Measurements from ENCODE around the gene SPTBN4. TPM values are rescaled to one million over a fixed set of nuclear protein-coding genes. Genes with fewer than 3 reads are reported as not detected.

The SPTBN4 gene
- total RNA-seq, 2 experiments from 2014 or later = 1.3 to 2.3 TPM

DNA sequence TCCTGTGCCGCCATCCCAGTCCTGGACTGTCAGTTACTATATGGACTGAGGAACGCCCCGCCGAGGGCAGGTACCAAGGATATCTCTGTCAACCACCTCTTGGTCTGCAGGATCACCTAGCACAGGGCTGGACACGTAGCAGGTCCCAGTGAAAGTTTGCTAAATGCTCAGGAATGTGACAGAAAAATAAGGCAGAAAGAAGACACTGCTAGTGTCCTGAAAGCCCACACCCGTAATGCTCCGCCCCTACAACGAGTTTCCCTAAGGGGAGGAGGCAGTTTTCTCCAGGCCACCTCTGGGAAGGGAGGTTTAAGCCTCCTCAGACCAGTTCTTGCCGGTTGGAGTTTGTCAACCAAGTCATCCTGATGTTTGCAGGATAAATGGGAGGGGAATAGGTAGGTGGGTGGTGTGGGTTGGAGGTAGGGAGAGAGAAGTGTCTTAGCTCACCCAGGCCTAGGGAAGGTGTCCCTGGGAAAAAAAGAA, 21.0 kb upstream of the SPTBN4 start:
- no peak overlapping the region for H3K27ac Mint-ChIP-seq
- ChIA-PET POLR2A (interaction anchor here (0.7 kb wide), 1 partner anchor 19 kb away, joined by 3 read pairs; no protein-coding TSS in a partner anchor), CTCF (interaction anchor here (1.2 to 1.4 kb wide), 3 partner anchors 19 to 141 kb away, joined by 3 to 6 read pairs (median 4); no protein-coding TSS in a partner anchor)
- peak overlapping the region; percentile 20 for H3K4me3 Mint-ChIP-seq
- intact Hi-C loops (cut with micrococcal nuclease) = no loop called here
- ATAC-seq (no peak), DNase-seq (no peak)
- no peaks in the 10 kb centered on the region for H3K27me3 Mint-ChIP-seq
- H3K4me1 Mint-ChIP-seq (ENCODE audit: low read depth) = peaks cover 19% of the 10 kb centered on the region
- TF ChIP-seq, protein P1, sequence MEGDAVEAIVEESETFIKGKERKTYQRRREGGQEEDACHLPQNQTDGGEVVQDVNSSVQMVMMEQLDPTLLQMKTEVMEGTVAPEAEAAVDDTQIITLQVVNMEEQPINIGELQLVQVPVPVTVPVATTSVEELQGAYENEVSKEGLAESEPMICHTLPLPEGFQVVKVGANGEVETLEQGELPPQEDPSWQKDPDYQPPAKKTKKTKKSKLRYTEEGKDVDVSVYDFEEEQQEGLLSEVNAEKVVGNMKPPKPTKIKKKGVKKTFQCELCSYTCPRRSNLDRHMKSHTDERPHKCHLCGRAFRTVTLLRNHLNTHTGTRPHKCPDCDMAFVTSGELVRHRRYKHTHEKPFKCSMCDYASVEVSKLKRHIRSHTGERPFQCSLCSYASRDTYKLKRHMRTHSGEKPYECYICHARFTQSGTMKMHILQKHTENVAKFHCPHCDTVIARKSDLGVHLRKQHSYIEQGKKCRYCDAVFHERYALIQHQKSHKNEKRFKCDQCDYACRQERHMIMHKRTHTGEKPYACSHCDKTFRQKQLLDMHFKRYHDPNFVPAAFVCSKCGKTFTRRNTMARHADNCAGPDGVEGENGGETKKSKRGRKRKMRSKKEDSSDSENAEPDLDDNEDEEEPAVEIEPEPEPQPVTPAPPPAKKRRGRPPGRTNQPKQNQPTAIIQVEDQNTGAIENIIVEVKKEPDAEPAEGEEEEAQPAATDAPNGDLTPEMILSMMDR (IDR thresholded peaks at IDR 0.05) = no peak
- no peaks in the 10 kb centered on the region for H3K9me3 Mint-ChIP-seq
- peaks cover 4% of the 10 kb centered on the region for H3K36me3 Mint-ChIP-seq (ENCODE audit: low read depth)

DNA sequence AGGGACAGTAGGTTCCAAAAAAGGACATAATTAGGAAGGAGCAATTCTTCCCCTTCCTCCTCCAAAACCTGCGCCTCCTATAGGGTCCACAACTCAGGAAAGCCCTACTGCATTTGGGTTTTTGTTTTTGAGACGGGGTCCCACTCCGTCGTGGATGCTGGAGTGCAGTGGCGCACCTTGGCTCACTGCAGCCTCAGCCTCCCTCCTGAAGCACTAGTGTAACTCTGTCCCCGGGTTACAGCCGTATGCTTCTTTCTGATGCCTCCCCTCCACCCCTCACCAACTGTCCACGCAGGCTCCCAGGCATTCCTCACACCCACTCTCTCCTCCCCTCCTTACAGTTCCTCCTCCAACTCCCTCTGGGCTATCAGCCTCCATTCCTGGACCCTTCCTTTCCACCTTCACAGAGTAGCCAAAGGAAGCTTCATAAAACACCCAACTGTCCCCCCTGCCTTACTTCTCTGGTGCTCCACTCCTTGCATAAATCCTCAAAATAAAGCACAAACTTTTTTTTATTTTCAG, 20.5 kb upstream of the SPTBN4 start:
- TF ChIP-seq, protein P1 (IDR thresholded peaks at IDR 0.05) = no peak
- intact Hi-C loops (cut with micrococcal nuclease) = no loop called here
- no peaks in the 10 kb centered on the region for H3K27me3 Mint-ChIP-seq
- H3K9me3 Mint-ChIP-seq = no peaks in the 10 kb centered on the region
- ChIA-PET CTCF (interaction anchor here (1.2 kb wide), 1 partner anchor 141 kb away, joined by 3 read pairs; no protein-coding TSS in a partner anchor), POLR2A (interaction anchor here (0.7 kb wide), 1 partner anchor 20 kb away, joined by 3 read pairs; no protein-coding TSS in a partner anchor)
- H3K4me3 Mint-ChIP-seq = no peak overlapping the region
- no peaks in the 10 kb centered on the region for H3K36me3 Mint-ChIP-seq (ENCODE audit: low read depth)
- H3K27ac Mint-ChIP-seq = no peak overlapping the region
- ATAC-seq (no peak), DNase-seq (no peak)
- H3K4me1 Mint-ChIP-seq (ENCODE audit: low read depth) = peaks cover 15% of the 10 kb centered on the region

DNA sequence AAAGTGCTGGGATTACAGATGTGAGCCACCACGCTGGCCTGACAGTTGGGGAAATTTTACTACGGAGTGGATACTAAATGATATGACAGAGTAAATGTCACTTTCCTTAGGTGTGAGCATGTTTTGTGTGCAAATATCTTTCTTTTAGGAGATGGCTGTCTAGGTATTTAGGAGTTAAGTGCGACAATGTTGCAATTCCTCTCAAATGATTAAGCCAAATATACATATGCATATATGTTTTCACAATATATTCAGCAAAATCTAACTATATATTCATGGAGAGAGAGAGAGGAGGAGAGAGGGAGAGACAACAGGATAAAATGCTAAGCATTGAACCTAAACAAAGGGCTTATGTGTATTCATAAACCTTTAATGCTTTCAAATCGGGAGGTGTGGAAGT, 17.3 kb upstream of the SPTBN4 start:
- ChIA-PET POLR2A (no interaction called here), CTCF (no interaction called here)
- no peak for ATAC-seq
- no peak for DNase-seq
- intact Hi-C loops (cut with micrococcal nuclease) = no loop called here
- no peak overlapping the region for H3K27ac Mint-ChIP-seq
- H3K36me3 Mint-ChIP-seq (ENCODE audit: low read depth) = no peaks in the 10 kb centered on the region
- peaks cover 5% of the 10 kb centered on the region for H3K4me1 Mint-ChIP-seq (ENCODE audit: low read depth)
- no peak overlapping the region for H3K4me3 Mint-ChIP-seq
- H3K9me3 Mint-ChIP-seq = no peaks in the 10 kb centered on the region
- TF ChIP-seq, protein P1 (IDR thresholded peaks at IDR 0.05) = no peak
- no peaks in the 10 kb centered on the region for H3K27me3 Mint-ChIP-seq

DNA sequence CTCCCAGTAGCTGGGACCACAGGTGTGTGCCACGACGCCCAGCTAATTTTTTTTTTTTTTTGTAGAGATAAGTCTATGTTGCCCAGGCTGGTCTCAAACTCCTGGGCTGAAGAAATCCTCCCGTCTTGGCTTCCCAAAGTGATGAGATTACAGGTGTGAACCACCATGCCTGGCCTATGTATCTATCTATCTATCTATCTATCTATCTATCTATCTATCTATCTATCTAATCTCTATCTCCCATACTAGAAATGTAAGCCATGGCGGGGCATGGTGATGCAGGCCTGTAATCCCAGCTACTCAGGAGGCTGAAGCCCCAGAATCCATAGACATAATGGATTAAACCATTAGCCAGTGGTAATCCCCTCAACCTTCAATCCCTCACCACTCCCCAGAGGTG, 16.1 kb upstream of the SPTBN4 start:
- intact Hi-C loops (cut with micrococcal nuclease) = no loop called here
- Mint-ChIP-seq H3K27me3 (no peaks in the 10 kb centered on the region), H3K4me1 (ENCODE audit: low read depth) (no peaks in the 10 kb centered on the region), H3K9me3 (no peaks in the 10 kb centered on the region), H3K4me3 (no peak overlapping the region), H3K27ac (no peak overlapping the region), H3K36me3 (ENCODE audit: low read depth) (no peaks in the 10 kb centered on the region)
- DNase-seq (no peak), ATAC-seq (no peak)
- ChIA-PET POLR2A (no interaction called here), CTCF (interaction anchor here (1.5 kb wide), 1 partner anchor 14 kb away, joined by 5 read pairs; no protein-coding TSS in a partner anchor)
- TF ChIP-seq, protein P1 (IDR thresholded peaks at IDR 0.05) = no peak

DNA sequence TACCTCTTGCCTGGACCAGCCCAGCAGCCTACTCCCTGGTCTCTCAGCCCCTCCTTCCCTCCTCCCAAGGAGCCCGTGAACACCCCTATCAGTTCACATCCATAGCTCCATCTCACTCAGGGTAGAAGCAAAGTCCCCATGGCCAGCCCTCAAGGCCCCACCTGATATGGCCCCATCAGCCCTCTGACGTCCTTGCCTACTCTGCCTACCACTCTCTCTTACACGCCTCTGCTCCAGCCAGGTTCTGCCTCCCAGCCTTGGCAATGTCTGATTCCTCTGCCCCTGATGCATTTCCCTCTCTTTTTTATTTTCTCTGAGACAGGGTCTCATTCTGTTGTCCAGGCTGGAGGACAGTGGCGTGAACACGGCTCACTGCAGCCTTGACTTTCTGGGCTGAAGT, 14.8 kb upstream of the SPTBN4 start:
- Mint-ChIP-seq H3K27me3 (no peaks in the 10 kb centered on the region), H3K9me3 (no peaks in the 10 kb centered on the region), H3K36me3 (ENCODE audit: low read depth) (no peaks in the 10 kb centered on the region), H3K27ac (no peak overlapping the region), H3K4me3 (no peak overlapping the region), H3K4me1 (ENCODE audit: low read depth) (no peaks in the 10 kb centered on the region)
- DNase-seq (no peak), ATAC-seq (no peak)
- intact Hi-C loops (cut with micrococcal nuclease) = no loop called here
- ChIA-PET POLR2A (no interaction called here), CTCF (no interaction called here)
- TF ChIP-seq, protein P1 (IDR thresholded peaks at IDR 0.05) = no peak

All from activated CD8-positive, alpha-beta T cell treated with anti-CD3 and anti-CD28 coated beads for 36 hours (primary cell).